Mesenchymal stem cell (in vitro differentiated cells and primary cell): ENCODE data around the gene ROCK1.

Experiments used
- DNase-seq: peaks from one replicate; pipeline ENCODE4 v3.0.0-alpha.2; 2013
- H2AFZ ChIP-seq: one replicate; pipeline ENCODE4 v1.6.1; 2013; ENCODE audit warnings: low read depth, mild to moderate bottlenecking, control low read depth, inconsistent platforms, low read length, moderate library complexity
- H2AK5ac ChIP-seq: 2 replicates; pipeline ENCODE4 v1.6.1; 2013; ENCODE audit warnings: low read length, moderate library complexity, mild to moderate bottlenecking, inconsistent platforms; ENCODE audit not compliant: severe bottlenecking
- H2BK120ac ChIP-seq: one replicate; pipeline ENCODE4 v1.6.1; 2013; ENCODE audit warnings: low read depth, mild to moderate bottlenecking, inconsistent platforms, low read length, moderate library complexity
- H2BK12ac ChIP-seq, 2 experiments: one replicate each; pipeline ENCODE4 v1.6.1; 2013; ENCODE audit warnings: inconsistent platforms in 2 of 2, low read length in 2 of 2, mild to moderate bottlenecking in 2 of 2, moderate library complexity in 2 of 2, control low read depth in 1 of 2
- H2BK15ac ChIP-seq: one replicate; pipeline ENCODE4 v1.6.1; 2013; ENCODE audit warnings: mild to moderate bottlenecking, low read depth, inconsistent platforms; ENCODE audit not compliant: poor library complexity, severe bottlenecking
- H2BK5ac ChIP-seq: 2 replicates; pipeline ENCODE4 v1.6.1; 2013; ENCODE audit warnings: low read depth, mild to moderate bottlenecking, low read length, control low read depth, inconsistent platforms; ENCODE audit not compliant: poor library complexity, severe bottlenecking
- H3K14ac ChIP-seq, 2 experiments: one replicate each; pipeline ENCODE4 v1.6.1; 2013; ENCODE audit warnings: inconsistent platforms in 2 of 2, low read length in 2 of 2, control low read depth in 1 of 2, mild to moderate bottlenecking in 1 of 2, moderate library complexity in 1 of 2
- H3K18ac ChIP-seq, 2 experiments: one replicate each; pipeline ENCODE4 v1.6.1; 2013; ENCODE audit warnings: inconsistent platforms in 2 of 2, low read length in 2 of 2, control low read depth in 1 of 2, low read depth in 1 of 2, mild to moderate bottlenecking in 1 of 2
- H3K23ac ChIP-seq, 2 experiments: one replicate each; pipeline ENCODE4 v1.6.1; 2013; ENCODE audit warnings: inconsistent platforms in 2 of 2, low read length in 2 of 2, mild to moderate bottlenecking in 2 of 2, moderate library complexity in 2 of 2, control low read depth in 1 of 2
- H3K27ac ChIP-seq: 2 replicates; pipeline ENCODE4 v1.5.1; 2013; ENCODE audit warnings: mild to moderate bottlenecking, moderate library complexity, low read length, control low read depth, inconsistent platforms; ENCODE audit not compliant: poor library complexity, severe bottlenecking
- H3K27me3 ChIP-seq, 2 experiments: 2 replicates each; pipeline versions ENCODE4 v1.6.1 to v1.7.0; 2013; ENCODE audit warnings: low read length in 2 of 2, mild to moderate bottlenecking in 2 of 2, moderate library complexity in 2 of 2, control low read depth in 1 of 2, inconsistent platforms in 1 of 2; ENCODE audit not compliant: control insufficient read depth in 1 of 2, insufficient read depth in 1 of 2
- H3K36me3 ChIP-seq, 2 experiments: 2 replicates each; pipeline versions ENCODE4 v1.6.1 to v1.7.0; 2013; ENCODE audit warnings: low read length in 2 of 2, control low read depth in 1 of 2, inconsistent platforms in 1 of 2, low read depth in 1 of 2, mild to moderate bottlenecking in 1 of 2; ENCODE audit not compliant: insufficient read depth in 2 of 2, control insufficient read depth in 1 of 2
- H3K4ac ChIP-seq, 2 experiments: one replicate each; pipeline ENCODE4 v1.6.1; 2013; ENCODE audit warnings: inconsistent platforms in 2 of 2, low read length in 2 of 2, mild to moderate bottlenecking in 2 of 2, moderate library complexity in 2 of 2, control low read depth in 1 of 2, low read depth in 1 of 2
- H3K4me1 ChIP-seq: 2 replicates; pipeline ENCODE4 v1.6.1; 2013; ENCODE audit warnings: low read depth, low read length, control low read depth; ENCODE audit not compliant: control insufficient read depth, insufficient read depth
- H3K4me2 ChIP-seq: 2 replicates; pipeline ENCODE4 v1.6.1; 2013; ENCODE audit warnings: low read length, mild to moderate bottlenecking, inconsistent platforms; ENCODE audit not compliant: poor library complexity, severe bottlenecking
- H3K4me3 ChIP-seq, 2 experiments: 2 replicates each; pipeline versions ENCODE4 v1.5.1 to v1.7.0; 2013; ENCODE audit warnings: low read length in 2 of 2, mild to moderate bottlenecking in 2 of 2, control low read depth in 1 of 2, low read depth in 1 of 2; ENCODE audit not compliant: insufficient read depth in 1 of 2
- H3K79me1 ChIP-seq: replicated peaks from 2 replicates; pipeline ENCODE4 v1.6.1; 2013; ENCODE audit warnings: mild to moderate bottlenecking, control low read depth, low read length, inconsistent platforms; ENCODE audit not compliant: poor library complexity, severe bottlenecking
- H3K9ac ChIP-seq: 2 replicates; pipeline ENCODE4 v1.7.0; 2013; ENCODE audit warnings: mild to moderate bottlenecking, low read length, moderate library complexity
- H3K9me3 ChIP-seq: 2 replicates; pipeline ENCODE4 v1.7.0; 2013; ENCODE audit warnings: mild to moderate bottlenecking, low read length; ENCODE audit not compliant: control insufficient read depth
- H4K8ac ChIP-seq: one replicate; pipeline ENCODE4 v1.6.1; 2013; ENCODE audit warnings: inconsistent platforms, mild to moderate bottlenecking, low read length, moderate library complexity
- H4K91ac ChIP-seq: one replicate; pipeline ENCODE4 v1.6.1; 2013; ENCODE audit warnings: mild to moderate bottlenecking, low read length, inconsistent platforms
- WGBS: methylation state at CpG from one replicate; pipeline ENCODE4 v1.1.7; 2013; ENCODE audit warnings: mixed read lengths; 5-methylcytosine and 5-hydroxymethylcytosine counted together

Gene ROCK1

DNA sequence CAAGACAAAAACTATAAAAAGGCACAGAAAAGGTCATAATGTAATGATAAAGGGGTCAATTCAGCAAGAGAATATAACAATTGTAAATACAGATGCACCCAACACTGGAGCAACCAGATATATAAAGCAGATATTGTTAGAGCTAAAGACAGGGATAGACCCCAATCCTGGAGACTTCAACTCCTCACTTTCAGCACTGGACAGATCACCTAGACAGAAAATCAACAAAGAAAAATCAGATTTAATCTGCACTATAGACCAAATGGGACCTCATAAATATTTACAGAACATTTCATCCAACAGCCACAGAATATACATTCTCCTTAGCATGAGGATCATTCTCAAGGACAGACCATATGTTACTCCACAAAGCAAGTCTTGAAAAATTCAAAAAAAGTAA lies 114.2 kb downstream of the ROCK1 start:
- no peak overlapping the region for H3K14ac ChIP-seq
- H3K4me3 ChIP-seq = no peak overlapping the region
- no peak overlapping the region for H4K8ac ChIP-seq
- H3K18ac ChIP-seq = no peak overlapping the region
- no peak overlapping the region for H2BK120ac ChIP-seq
- no peak overlapping the region for H3K9ac ChIP-seq
- no peak overlapping the region for H2AK5ac ChIP-seq
- no peak overlapping the region for H2AFZ ChIP-seq
- H3K79me1 ChIP-seq = peaks cover 17% of the 10 kb centered on the region
- no peaks in the 10 kb centered on the region for H3K27me3 ChIP-seq
- no peak overlapping the region for H2BK15ac ChIP-seq
- no peak overlapping the region for H3K4me2 ChIP-seq
- no peak overlapping the region for H2BK12ac ChIP-seq
- no peak overlapping the region for H4K91ac ChIP-seq
- peaks cover 9 to 56% of the 10 kb centered on the region in 2 experiments for H3K36me3 ChIP-seq
- H2BK5ac ChIP-seq = no peak overlapping the region
- H3K27ac ChIP-seq = no peak overlapping the region
- H3K23ac ChIP-seq = no peak overlapping the region
- H3K9me3 ChIP-seq = no peaks in the 10 kb centered on the region
- H3K4me1 ChIP-seq = no peaks in the 10 kb centered on the region
- H3K4ac ChIP-seq = no peak overlapping the region
- DNase-seq = no peak

GRCh38 chr18:20996418-20996817 lies 115.2 kb downstream of the ROCK1 start:
- no peak overlapping the region for H2AK5ac ChIP-seq
- H3K9me3 ChIP-seq = no peaks in the 10 kb centered on the region
- no peaks in the 10 kb centered on the region for H3K4me1 ChIP-seq
- H3K9ac ChIP-seq = no peak overlapping the region
- no peak overlapping the region for H2BK5ac ChIP-seq
- H3K4ac ChIP-seq = no peak overlapping the region
- H2BK120ac ChIP-seq = no peak overlapping the region
- no peak overlapping the region for H3K14ac ChIP-seq
- no peak overlapping the region for H2AFZ ChIP-seq
- H4K8ac ChIP-seq = no peak overlapping the region
- DNase-seq = no peak
- no peak overlapping the region for H3K18ac ChIP-seq
- H3K4me3 ChIP-seq = no peak overlapping the region
- peaks cover 12 to 61% of the 10 kb centered on the region in 2 experiments for H3K36me3 ChIP-seq
- H3K23ac ChIP-seq = no peak overlapping the region
- no peak overlapping the region for H3K27ac ChIP-seq
- WGBS = 100% methylated on average over 1 of the region's 1 CpG
- no peak overlapping the region for H2BK15ac ChIP-seq
- no peak overlapping the region for H2BK12ac ChIP-seq
- no peak overlapping the region for H4K91ac ChIP-seq
- no peak overlapping the region for H3K4me2 ChIP-seq
- peaks cover 20% of the 10 kb centered on the region for H3K79me1 ChIP-seq
- no peaks in the 10 kb centered on the region for H3K27me3 ChIP-seq

- Histone ChIP-seq H2AFZ (no peak overlapping the region), H4K8ac (no peak overlapping the region), H3K14ac (no peak overlapping the region), H3K9ac (no peak overlapping the region), H2BK15ac (no peak overlapping the region), H3K23ac (no peak overlapping the region), H3K79me1 (peaks cover 13% of the 10 kb centered on the region), H3K27ac (no peak overlapping the region), H3K4me3 (no peak overlapping the region), H3K36me3 (peaks cover 9 to 94% of the 10 kb centered on the region in 2 experiments), H3K18ac (no peak overlapping the region), H3K27me3 (no peaks in the 10 kb centered on the region), H2BK12ac (no peak overlapping the region), H2BK120ac (no peak overlapping the region), H2AK5ac (no peak overlapping the region), H4K91ac (no peak overlapping the region), H3K9me3 (no peaks in the 10 kb centered on the region), H3K4me1 (no peaks in the 10 kb centered on the region), H2BK5ac (no peak overlapping the region), H3K4me2 (no peak overlapping the region), H3K4ac (no peak overlapping the region)
- no peak for DNase-seq
- 89% methylated on average over 2 of the region's 3 CpGs for WGBS
These were observed 122.9 kb downstream of the ROCK1 start for GRCh38 chr18:20988726-20989125.

GRCh38 chr18:20975077-20975476 lies 136.5 kb downstream of the ROCK1 start:
- no peaks in the 10 kb centered on the region for H3K4me1 ChIP-seq
- H3K27me3 ChIP-seq = no peaks in the 10 kb centered on the region
- H3K9ac ChIP-seq = no peak overlapping the region
- H4K91ac ChIP-seq = no peak overlapping the region
- no peak overlapping the region for H2BK120ac ChIP-seq
- H3K27ac ChIP-seq = no peak overlapping the region
- H3K36me3 ChIP-seq = peaks cover 10 to 91% of the 10 kb centered on the region in 2 experiments
- H2AFZ ChIP-seq = no peak overlapping the region
- H3K4me2 ChIP-seq = no peak overlapping the region
- no peak overlapping the region for H3K18ac ChIP-seq
- no peak overlapping the region for H2BK15ac ChIP-seq
- H3K23ac ChIP-seq = no peak overlapping the region
- WGBS = 98% methylated on average over 1 of the region's 2 CpGs
- no peak overlapping the region for H4K8ac ChIP-seq
- no peak overlapping the region for H2AK5ac ChIP-seq
- DNase-seq = no peak
- H2BK5ac ChIP-seq = no peak overlapping the region
- H3K9me3 ChIP-seq = no peaks in the 10 kb centered on the region
- no peak overlapping the region for H3K4ac ChIP-seq
- H3K79me1 ChIP-seq = peaks cover 8% of the 10 kb centered on the region
- no peak overlapping the region for H3K14ac ChIP-seq
- H3K4me3 ChIP-seq = no peak overlapping the region
- H2BK12ac ChIP-seq = no peak overlapping the region
